Trophoblast cell (in vitro differentiated cells and primary cell): ENCODE data around the gene DIAPH3.
A peak's percentile ranks its signal among the peaks of the same experiment; 100 is the strongest.

Experiments
- DNase-seq, 2 donors: peaks; one replicate each; pipeline ENCODE4 v3.0.0-alpha.2; 2016
- H2AFZ ChIP-seq: 2 replicates; pipeline ENCODE4 v1.6.1; 2013; ENCODE audit warnings: low read length, moderate library complexity, mild to moderate bottlenecking; ENCODE audit not compliant: insufficient read depth, poor library complexity
- H2AK5ac ChIP-seq: 2 replicates; pipeline ENCODE4 v1.6.1; 2013; ENCODE audit warnings: mild to moderate bottlenecking, low read length
- H2BK120ac ChIP-seq: 2 replicates; pipeline ENCODE4 v1.6.1; 2013; ENCODE audit warnings: low read length, mild to moderate bottlenecking, moderate library complexity; ENCODE audit not compliant: insufficient read depth, poor library complexity
- H2BK12ac ChIP-seq: 2 replicates; pipeline ENCODE4 v1.6.1; 2013; ENCODE audit warnings: mild to moderate bottlenecking, low read length, moderate library complexity
- H2BK5ac ChIP-seq: 2 replicates; pipeline ENCODE4 v1.6.1; 2013; ENCODE audit warnings: low read length, low read depth, moderate library complexity, mild to moderate bottlenecking; ENCODE audit not compliant: poor library complexity
- H3K14ac ChIP-seq: 2 replicates; pipeline ENCODE4 v1.6.1; 2013; ENCODE audit warnings: mild to moderate bottlenecking, low read length
- H3K18ac ChIP-seq: 2 replicates; pipeline ENCODE4 v1.6.1; 2013; ENCODE audit warnings: mild to moderate bottlenecking, low read length
- H3K23ac ChIP-seq: 2 replicates; pipeline ENCODE4 v1.6.1; 2013; ENCODE audit warnings: low read length
- H3K27ac ChIP-seq: 2 replicates; pipeline ENCODE4 v1.5.1; 2013; ENCODE audit warnings: low read depth, mild to moderate bottlenecking, inconsistent platforms, low read length, moderate library complexity
- H3K27me3 ChIP-seq: 2 replicates; pipeline ENCODE4 v1.6.1; 2013; ENCODE audit warnings: inconsistent platforms, mild to moderate bottlenecking, low read length, moderate library complexity; ENCODE audit not compliant: insufficient read depth
- H3K36me3 ChIP-seq, 2 experiments: 1 replicate in 1 of 2; 2 replicates in 1 of 2; pipeline ENCODE4 v1.6.1; 2013; ENCODE audit warnings: low read length in 2 of 2, mild to moderate bottlenecking in 2 of 2, moderate library complexity in 1 of 2; ENCODE audit not compliant: insufficient read depth in 2 of 2, control insufficient read depth in 1 of 2
- H3K4ac ChIP-seq: 2 replicates; pipeline ENCODE4 v1.6.1; 2013; ENCODE audit warnings: low read depth, mild to moderate bottlenecking, low read length, moderate library complexity
- H3K4me1 ChIP-seq, 2 experiments: 1 replicate in 1 of 2; 2 replicates in 1 of 2; pipeline ENCODE4 v1.6.1; 2013; ENCODE audit warnings: low read length in 2 of 2, mild to moderate bottlenecking in 2 of 2, moderate library complexity in 1 of 2; ENCODE audit not compliant: insufficient read depth in 2 of 2, control insufficient read depth in 1 of 2
- H3K4me2 ChIP-seq: 2 replicates; pipeline ENCODE4 v1.6.1; 2013; ENCODE audit warnings: inconsistent platforms, mild to moderate bottlenecking, low read length, moderate library complexity
- H3K4me3 ChIP-seq: 2 replicates; pipeline ENCODE4 v1.5.1; 2013; ENCODE audit warnings: mild to moderate bottlenecking, low read depth, low read length, inconsistent platforms
- H3K79me1 ChIP-seq: one replicate; pipeline ENCODE4 v1.6.1; 2013; ENCODE audit warnings: low read length
- H3K79me2 ChIP-seq: 2 replicates; pipeline ENCODE4 v1.6.1; 2013; ENCODE audit warnings: low read length, mild to moderate bottlenecking; ENCODE audit not compliant: control insufficient read depth, insufficient read depth, poor library complexity
- H3K9ac ChIP-seq: 2 replicates; pipeline ENCODE4 v1.6.1; 2013; ENCODE audit warnings: mild to moderate bottlenecking, low read length
- H3K9me3 ChIP-seq: 2 replicates; pipeline ENCODE4 v1.6.1; 2013; ENCODE audit warnings: low read depth, mild to moderate bottlenecking, control low read depth, inconsistent platforms, low read length; ENCODE audit not compliant: insufficient read depth
- H4K12ac ChIP-seq: 2 replicates; pipeline ENCODE4 v1.6.1; 2013; ENCODE audit warnings: low read depth, mild to moderate bottlenecking, low read length, moderate library complexity
- H4K8ac ChIP-seq: 2 replicates; pipeline ENCODE4 v1.6.1; 2013; ENCODE audit warnings: low read depth, mild to moderate bottlenecking, low read length, moderate library complexity
- H4K91ac ChIP-seq: one replicate; pipeline ENCODE4 v1.6.1; 2013; ENCODE audit warnings: low read depth, mild to moderate bottlenecking, low read length, moderate library complexity
- WGBS: extraction: QIAGEN DNeasy Blood & Tissue Kit; methylation state at CpG from one replicate; pipeline ENCODE4 v1.1.7; 2013; ENCODE audit warnings: missing lambda C conversion rate; ENCODE audit not compliant: insufficient read length, insufficient coverage; ENCODE audit errors: extremely low coverage; 5-methylcytosine and 5-hydroxymethylcytosine counted together

DIAPH3 gene

DNA sequence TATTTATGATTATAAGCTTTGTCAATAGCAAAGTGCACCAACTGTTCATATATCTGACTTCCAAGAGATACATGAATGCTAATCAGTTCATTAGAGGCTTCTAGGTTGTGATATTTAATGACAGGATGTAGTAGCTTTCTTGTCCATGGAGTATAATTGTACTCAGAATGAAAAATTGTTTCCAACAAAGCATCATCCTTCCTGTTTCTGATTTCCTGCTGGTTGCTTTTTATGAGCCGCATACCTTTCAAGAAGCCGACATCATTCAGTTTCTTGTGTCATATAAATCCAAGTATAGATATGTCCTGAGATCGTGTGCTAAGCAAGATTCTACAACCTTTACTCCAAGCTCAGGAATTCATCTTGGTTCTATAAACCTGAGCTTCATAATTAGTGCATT is 326.6 kb downstream of the DIAPH3 start:
- DNase-seq, result no peak
- no peaks in the 10 kb centered on the region for H3K4me1 ChIP-seq
- no peak overlapping the region for H2BK5ac ChIP-seq
- H2AFZ ChIP-seq, result no peak overlapping the region
- no peak overlapping the region for H3K23ac ChIP-seq
- H3K79me2 ChIP-seq, result no peaks in the 10 kb centered on the region
- H3K4me2 ChIP-seq, result no peak overlapping the region
- H3K36me3 ChIP-seq, result no peaks in the 10 kb centered on the region
- H3K14ac ChIP-seq, result no peak overlapping the region
- no peak overlapping the region for H3K4me3 ChIP-seq
- H4K91ac ChIP-seq, result no peak overlapping the region
- H3K27me3 ChIP-seq, result no peaks in the 10 kb centered on the region
- no peak overlapping the region for H3K4ac ChIP-seq
- H4K12ac ChIP-seq, result no peak overlapping the region
- no CpG with 5 or more reads among the region's 3 CpGs for WGBS
- no peaks in the 10 kb centered on the region for H3K79me1 ChIP-seq
- H4K8ac ChIP-seq, result no peak overlapping the region
- H2BK12ac ChIP-seq, result no peak overlapping the region
- H2AK5ac ChIP-seq, result no peak overlapping the region
- H2BK120ac ChIP-seq, result no peak overlapping the region
- H3K9ac ChIP-seq, result no peak overlapping the region
- H3K18ac ChIP-seq, result no peak overlapping the region
- no peaks in the 10 kb centered on the region for H3K9me3 ChIP-seq
- H3K27ac ChIP-seq, result no peak overlapping the region

GRCh38 chr13:59835569-59835968 is 328.2 kb downstream of the DIAPH3 start:
- DNase-seq, result no peak
- Histone ChIP-seq H3K18ac (no peak overlapping the region), H3K4ac (no peak overlapping the region), H3K9me3 (no peaks in the 10 kb centered on the region), H2AFZ (no peak overlapping the region), H3K4me1 (no peaks in the 10 kb centered on the region), H3K36me3 (no peaks in the 10 kb centered on the region), H3K79me2 (no peaks in the 10 kb centered on the region), H3K27me3 (no peaks in the 10 kb centered on the region), H2BK5ac (no peak overlapping the region), H3K4me2 (no peak overlapping the region), H2AK5ac (no peak overlapping the region), H3K27ac (no peak overlapping the region), H4K91ac (no peak overlapping the region), H4K12ac (no peak overlapping the region), H3K79me1 (no peaks in the 10 kb centered on the region), H3K4me3 (no peak overlapping the region), H3K9ac (no peak overlapping the region), H4K8ac (no peak overlapping the region), H2BK120ac (no peak overlapping the region), H3K14ac (no peak overlapping the region), H2BK12ac (no peak overlapping the region), H3K23ac (no peak overlapping the region)
- WGBS, result no CpG with 5 or more reads among the region's 2 CpGs

DNA sequence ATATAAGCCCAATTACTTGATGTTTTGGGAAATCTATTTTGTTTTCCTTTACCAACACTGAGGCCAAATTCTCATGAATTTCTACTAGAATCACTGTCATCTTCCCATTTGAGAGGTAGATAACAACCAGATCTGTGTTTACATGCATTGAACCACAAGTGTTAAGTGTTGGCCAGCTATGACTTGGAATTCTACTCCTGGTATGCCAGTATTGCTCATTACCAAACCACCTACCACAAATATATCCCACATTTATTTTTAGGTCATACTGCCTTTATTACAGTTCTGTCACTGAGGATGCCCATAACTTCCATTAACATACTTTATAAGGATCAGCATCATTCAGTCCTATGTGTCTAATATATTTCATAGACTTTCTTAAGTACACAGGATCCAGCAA is 328.9 kb downstream of the DIAPH3 start:
- no peaks in the 10 kb centered on the region for H3K27me3 ChIP-seq
- H3K4ac ChIP-seq, result no peak overlapping the region
- no peak overlapping the region for H4K12ac ChIP-seq
- H3K27ac ChIP-seq, result no peak overlapping the region
- H3K14ac ChIP-seq, result no peak overlapping the region
- no peaks in the 10 kb centered on the region for H3K9me3 ChIP-seq
- no peaks in the 10 kb centered on the region for H3K36me3 ChIP-seq
- no peaks in the 10 kb centered on the region for H3K79me1 ChIP-seq
- no peak for DNase-seq
- H2AFZ ChIP-seq, result no peak overlapping the region
- no peak overlapping the region for H3K9ac ChIP-seq
- no peak overlapping the region for H3K4me3 ChIP-seq
- H4K91ac ChIP-seq, result no peak overlapping the region
- H2BK5ac ChIP-seq, result no peak overlapping the region
- no peak overlapping the region for H2AK5ac ChIP-seq
- no peak overlapping the region for H3K23ac ChIP-seq
- H3K18ac ChIP-seq, result no peak overlapping the region
- no peak overlapping the region for H3K4me2 ChIP-seq
- H3K4me1 ChIP-seq, result no peaks in the 10 kb centered on the region
- no peak overlapping the region for H2BK12ac ChIP-seq
- H3K79me2 ChIP-seq, result no peaks in the 10 kb centered on the region
- no peak overlapping the region for H4K8ac ChIP-seq
- H2BK120ac ChIP-seq, result no peak overlapping the region

DNA sequence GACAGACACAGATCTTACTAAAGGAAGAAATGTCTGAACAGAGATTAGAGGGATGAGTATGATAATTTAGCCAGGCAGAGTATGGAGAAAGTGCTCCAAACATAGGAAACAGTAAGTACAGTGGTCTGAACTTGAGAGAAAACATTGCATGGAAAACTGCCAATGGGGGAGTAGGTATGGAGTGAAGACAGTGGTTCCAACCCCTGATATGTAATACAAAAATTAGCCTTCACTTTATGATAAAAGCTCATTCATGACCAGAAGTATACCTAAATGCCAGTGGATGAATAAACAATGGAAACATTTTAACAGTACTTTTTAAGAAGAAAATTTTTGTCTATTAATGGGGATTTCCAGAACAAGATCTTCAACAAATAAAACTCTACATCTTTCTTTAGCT is 334.0 kb downstream of the DIAPH3 start:
- Histone ChIP-seq H3K27ac (no peak overlapping the region), H2AK5ac (no peak overlapping the region), H2BK12ac (no peak overlapping the region), H2BK5ac (no peak overlapping the region), H3K4me1 (no peaks in the 10 kb centered on the region), H4K91ac (no peak overlapping the region), H3K27me3 (no peaks in the 10 kb centered on the region), H2BK120ac (no peak overlapping the region), H3K23ac (no peak overlapping the region), H3K4me2 (no peak overlapping the region), H3K79me1 (no peaks in the 10 kb centered on the region), H3K4ac (no peak overlapping the region), H4K12ac (no peak overlapping the region), H3K79me2 (no peaks in the 10 kb centered on the region), H3K14ac (no peak overlapping the region), H3K4me3 (no peak overlapping the region), H3K18ac (no peak overlapping the region), H3K9ac (no peak overlapping the region), H3K9me3 (no peaks in the 10 kb centered on the region), H4K8ac (no peak overlapping the region), H3K36me3 (no peaks in the 10 kb centered on the region), H2AFZ (no peak overlapping the region)
- DNase-seq, result no peak

GRCh38 chr13:59823486-59823885 is 340.2 kb downstream of the DIAPH3 start:
- DNase-seq, result peak in 1 of 2 donors; percentile 58
- Histone ChIP-seq H3K79me2 (no peaks in the 10 kb centered on the region), H3K4me2 (no peak overlapping the region), H2BK12ac (no peak overlapping the region), H3K27ac (no peak overlapping the region), H3K79me1 (no peaks in the 10 kb centered on the region), H4K91ac (no peak overlapping the region), H2AK5ac (no peak overlapping the region), H3K4ac (no peak overlapping the region), H3K9ac (no peak overlapping the region), H2BK120ac (no peak overlapping the region), H3K18ac (no peak overlapping the region), H3K27me3 (no peaks in the 10 kb centered on the region), H2BK5ac (no peak overlapping the region), H2AFZ (no peak overlapping the region), H4K8ac (no peak overlapping the region), H3K36me3 (no peaks in the 10 kb centered on the region), H3K14ac (no peak overlapping the region), H3K23ac (no peak overlapping the region), H3K4me3 (no peak overlapping the region), H3K9me3 (no peaks in the 10 kb centered on the region), H3K4me1 (no peaks in the 10 kb centered on the region), H4K12ac (no peak overlapping the region)
- no CpG with 5 or more reads among the region's 1 CpG for WGBS
